HG02798 (cell line): ENCODE results near the gene CACNA1H.

Experiments
- ATAC-seq: cut with Tn5 transposase; IDR thresholded peaks from one replicate; pipeline ENCODE4 v1.9.1; 2021; ENCODE audit warnings: mild to moderate bottlenecking; ENCODE audit not compliant: unreplicated experiment, poor library complexity

The CACNA1H gene

DNA sequence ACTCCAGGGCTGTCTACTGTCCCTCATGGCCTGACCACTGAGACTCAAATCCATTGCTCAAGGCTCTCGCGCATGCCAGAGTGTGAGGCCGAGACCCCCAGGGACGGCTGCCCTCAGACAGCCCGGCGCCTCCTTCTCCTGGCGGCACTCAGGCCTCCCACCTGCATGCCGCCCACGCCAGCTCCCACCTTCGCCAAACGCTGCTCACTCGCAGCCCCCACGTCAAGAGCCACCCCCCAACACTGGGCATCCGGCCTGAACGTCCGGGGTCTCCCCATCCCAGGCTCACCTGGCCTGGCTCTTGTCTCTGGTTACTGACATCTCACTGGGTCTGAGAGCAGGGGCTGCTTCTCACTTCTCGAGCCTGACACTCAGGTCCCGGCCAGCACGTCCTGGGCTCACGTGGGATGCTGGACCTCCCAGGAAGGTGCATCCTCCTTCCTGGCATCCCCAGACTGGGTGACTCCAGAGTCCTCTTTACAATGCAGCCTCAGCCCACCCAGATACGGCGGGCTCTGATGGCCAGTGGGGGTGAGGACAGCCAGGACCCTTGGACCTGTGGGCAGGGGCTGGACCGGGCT lies 12.2 kb upstream of the CACNA1H start:
- ATAC-seq, result no peak

DNA sequence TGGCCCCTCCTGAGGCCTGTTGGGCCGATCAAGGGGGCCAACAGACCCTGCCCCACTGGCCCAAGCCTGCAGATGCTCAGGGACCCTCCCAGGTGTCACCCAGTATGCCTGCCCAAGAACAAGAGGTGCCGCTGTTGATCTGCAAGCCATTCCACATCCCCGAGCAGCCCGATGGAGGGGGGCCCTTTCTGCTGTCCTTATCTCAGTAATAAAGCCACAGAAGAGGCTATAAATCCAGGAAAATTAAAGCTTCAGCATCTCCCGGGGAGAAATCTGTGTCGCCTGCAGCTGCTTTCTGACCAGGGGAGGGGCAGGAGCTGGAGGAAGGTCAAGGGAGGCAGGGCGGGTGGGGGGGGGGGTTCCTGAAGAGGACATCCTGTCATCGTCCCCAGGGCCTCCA lies 11.7 kb upstream of the CACNA1H start:
- ATAC-seq, result no peak

DNA sequence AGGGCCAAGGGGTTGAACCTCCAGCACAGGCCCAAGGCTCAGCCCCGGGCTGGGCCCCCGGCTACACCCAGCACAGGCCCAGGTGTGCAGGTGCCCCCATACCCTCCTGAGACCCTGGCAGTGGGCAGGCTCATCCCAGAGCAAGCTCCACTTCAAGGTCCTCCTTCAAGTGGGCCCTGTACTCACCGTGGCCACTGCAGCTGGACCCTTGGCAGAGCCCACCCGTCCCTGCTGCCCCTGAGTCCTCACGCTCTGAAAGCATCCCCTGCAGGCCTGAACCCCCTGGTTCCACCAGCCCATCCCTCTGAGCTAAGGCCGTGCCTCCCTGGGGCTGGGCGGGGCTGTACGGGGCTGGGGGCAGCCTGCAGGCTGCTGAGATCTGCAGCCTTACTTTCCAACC lies 11.2 kb upstream of the CACNA1H start:
- no peak for ATAC-seq

DNA sequence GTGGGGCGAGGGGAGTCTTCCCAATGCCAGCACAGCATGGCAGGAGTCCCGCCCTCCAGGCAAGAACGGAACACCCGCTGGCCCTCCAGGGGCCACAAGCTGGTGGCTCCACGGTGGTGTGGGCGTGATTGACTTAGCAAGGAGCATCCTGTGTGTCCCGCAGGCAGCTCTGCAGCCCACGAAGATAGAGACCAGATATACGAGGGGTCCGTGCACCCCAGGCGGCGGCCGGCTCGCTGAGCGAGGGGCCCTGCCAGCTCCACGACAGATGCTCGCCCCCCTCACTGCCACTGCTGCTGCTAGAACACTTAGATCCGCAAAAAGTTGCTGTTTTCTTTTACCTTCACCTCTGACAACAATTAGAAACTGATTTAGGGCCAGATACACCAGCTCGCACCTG lies 10.0 kb upstream of the CACNA1H start:
- no peak for ATAC-seq

DNA sequence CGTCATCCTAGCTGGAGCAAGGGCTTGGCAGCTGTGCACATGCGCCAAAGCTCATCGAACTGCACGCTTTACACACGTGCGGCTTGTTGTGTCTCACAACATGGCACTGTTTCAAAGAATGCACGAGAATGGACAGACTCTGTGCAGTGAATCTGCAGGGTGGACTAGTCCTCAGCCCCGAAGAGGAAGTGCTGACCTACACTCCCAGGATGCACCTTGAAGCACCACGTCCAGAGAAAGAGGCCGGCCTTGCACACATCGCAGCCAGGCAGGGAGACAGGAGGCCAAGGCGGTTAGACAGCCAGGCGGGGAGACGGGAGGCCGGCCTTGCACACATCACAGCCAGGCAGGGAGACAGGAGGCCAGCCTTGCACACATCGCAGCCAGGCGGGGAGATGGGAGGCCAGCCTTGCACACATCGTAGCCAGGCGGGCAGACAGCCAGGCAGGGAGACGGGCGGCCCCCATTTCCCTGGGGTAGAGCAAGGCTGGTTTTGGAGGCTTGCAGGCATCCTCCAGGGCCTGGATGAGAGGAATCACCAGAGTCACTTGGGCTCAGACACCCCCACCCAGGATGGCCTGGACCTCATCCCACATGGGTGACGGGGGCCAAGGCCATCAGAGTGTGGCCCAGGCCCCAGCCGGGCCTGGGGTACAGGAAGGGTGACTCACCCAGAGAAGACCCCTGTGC lies 9.0 kb upstream of the CACNA1H start:
- no peak for ATAC-seq

DNA sequence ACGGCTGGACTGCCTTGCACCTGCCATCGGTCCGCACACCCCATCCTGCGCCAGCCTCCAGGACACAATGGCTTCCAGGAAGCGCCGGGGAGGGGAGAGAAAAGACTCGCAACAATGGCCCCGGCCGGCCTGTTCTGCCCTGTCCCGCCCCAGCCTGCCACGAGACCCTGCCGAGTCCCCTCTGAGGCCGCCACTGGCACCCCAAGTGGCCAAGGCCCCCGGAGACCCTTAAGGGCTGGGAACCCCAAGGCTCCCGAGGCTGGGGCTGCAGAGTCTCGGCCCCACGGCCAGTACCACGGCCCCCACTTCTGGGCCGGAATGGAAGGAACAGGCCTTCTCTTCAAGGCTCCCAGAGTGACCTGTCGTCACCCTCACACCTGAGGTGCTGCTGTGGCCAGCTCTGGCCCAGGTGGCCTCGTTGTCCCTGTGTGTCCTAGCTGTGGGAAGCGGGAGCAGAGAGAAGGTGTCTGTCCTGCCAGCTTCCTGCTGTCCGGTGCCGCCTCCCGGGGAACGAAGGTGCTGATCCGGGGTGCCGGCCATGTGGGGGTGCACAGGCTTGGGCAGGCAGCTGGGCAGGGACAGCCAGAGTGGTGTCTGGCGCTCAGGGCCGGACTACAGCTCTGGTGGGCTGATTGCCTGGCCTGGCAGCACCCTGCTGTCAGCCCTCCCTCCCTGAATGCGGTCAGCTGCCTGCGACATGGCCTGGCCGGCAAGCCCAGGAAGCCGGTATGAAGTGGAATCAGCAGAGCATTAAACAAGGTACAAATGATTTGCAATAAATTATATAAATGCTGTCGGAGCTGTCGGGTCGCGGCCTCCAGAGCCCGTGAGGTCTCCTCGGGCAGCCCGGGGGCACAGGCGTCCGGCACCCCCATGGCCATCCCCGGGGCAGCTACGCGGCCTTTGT lies 8.2 kb upstream of the CACNA1H start:
- no peak for ATAC-seq

DNA sequence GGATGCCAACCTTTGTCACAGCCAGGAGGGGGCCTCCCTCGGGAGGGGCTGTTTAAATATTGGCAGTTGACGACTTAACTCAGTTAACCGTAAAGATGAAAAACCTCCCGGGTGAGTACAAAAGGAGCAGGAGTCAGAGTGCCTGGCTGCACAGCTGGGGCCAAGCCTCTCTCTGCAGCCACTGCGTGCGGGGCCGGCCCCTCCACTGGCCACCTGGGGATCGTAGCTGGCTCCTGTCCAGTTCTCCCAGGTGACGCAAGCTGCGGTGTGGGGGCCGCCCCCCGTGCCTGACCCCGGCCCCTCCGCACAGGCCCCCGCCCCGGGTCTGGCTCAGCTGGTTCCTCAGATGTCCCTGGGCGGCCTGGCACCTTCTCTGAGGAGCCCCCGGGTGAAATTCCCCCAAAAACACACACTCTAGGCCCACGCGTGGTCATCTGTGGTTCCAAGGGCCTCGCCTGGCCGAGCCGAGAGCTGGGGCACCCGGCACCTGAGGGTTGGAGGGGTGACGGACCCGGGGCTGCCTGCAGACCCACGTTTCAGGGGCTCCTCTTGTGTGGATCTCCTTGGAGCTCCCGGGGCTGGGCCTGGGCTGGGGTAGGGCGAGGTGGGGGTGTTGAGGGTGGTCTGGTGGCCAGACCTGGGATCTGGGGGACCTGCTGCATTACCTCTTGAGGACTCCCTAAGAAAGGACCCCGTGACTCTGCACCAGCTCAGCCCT lies 7.4 kb upstream of the CACNA1H start:
- ATAC-seq, result no peak

DNA sequence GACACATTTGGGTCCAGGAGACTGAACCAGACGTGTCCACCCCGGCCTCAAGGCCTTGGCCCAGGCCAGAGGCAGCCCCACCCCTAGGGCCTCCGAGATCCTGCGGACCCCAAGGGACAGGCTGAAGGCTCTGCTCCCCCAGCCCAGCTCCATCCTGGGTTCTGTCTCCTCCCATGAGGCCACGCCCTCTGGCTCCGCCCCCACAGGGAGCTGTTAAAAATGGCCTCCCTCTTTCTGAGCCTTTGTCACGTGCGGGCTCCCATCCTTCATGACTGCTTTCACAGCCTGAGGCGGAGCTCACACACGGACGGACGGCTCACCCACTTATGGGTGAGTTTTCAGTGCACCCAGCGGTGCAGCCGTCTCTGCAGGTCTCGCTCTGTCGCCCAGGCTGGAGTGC lies 6.5 kb upstream of the CACNA1H start:
- ATAC-seq, result no peak

DNA sequence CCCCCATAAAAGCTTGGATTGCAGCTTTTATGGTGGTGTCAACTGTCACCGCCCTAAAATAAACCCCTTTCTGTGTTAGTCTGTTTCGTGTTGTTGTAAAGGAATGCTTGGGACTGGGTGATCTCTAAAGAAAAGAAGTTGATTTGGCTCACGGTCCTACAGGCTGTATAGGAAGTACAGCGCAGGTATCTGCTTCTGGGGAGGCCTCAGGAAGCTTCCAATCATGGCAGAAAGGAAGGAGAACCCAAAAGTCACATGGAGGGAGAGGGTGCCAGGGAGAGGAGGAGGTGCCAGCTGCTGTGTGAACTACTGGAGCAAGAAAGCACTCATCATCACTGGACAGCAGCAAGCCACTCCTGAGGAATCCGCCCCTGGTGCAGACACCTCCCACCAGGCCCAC lies 5.9 kb upstream of the CACNA1H start:
- no peak for ATAC-seq

DNA sequence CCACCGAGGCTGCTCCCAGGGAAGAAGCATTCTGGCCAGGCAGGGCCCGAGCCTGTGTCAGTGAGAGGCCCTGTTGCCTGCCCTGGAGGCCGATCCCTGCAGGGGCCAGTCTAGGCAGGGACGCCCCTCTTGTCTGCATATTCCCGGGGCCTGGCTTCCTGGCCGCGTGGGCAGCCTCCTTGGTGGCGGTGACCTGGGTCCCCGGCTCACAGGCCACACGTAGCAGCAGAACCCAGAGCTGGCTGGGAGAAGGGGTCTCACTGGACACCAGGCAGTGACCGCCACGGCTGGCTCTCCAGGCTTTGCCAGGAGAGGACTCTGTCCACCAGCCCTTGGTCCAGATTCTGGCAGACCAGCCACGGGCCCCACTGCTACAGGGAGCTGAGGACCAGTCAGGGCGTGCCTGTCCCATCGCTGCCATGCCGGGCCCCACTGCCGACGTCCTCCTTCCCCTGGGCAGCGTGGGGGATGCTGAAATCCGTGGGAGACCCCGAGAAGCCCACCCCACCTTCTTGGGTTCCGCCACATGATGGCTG lies 3.7 kb upstream of the CACNA1H start:
- no peak for ATAC-seq

DNA sequence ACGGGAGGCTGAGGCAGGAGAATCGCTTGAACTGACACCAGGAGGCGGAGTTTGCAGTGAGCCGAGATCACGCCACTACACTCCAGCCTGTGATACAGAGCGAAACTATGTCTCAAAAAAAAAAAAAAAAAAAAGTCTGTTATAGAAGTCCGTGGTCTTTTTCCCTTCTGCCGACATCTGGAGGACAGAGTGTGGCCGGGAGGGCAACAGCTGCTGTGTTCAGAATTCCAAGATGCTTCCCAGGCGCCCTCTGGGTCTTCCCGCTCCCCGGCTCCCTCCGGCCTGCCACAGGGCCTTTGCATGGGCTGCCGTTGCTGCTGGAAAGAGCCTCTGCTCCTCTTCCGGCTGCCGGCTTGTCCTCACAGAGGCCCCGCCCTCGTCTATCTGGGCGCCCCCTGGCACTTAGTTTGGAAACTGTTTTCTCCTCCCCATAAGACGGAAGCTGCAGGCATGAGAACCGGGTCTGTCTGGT lies 2.4 kb upstream of the CACNA1H start:
- ATAC-seq, result no peak

DNA sequence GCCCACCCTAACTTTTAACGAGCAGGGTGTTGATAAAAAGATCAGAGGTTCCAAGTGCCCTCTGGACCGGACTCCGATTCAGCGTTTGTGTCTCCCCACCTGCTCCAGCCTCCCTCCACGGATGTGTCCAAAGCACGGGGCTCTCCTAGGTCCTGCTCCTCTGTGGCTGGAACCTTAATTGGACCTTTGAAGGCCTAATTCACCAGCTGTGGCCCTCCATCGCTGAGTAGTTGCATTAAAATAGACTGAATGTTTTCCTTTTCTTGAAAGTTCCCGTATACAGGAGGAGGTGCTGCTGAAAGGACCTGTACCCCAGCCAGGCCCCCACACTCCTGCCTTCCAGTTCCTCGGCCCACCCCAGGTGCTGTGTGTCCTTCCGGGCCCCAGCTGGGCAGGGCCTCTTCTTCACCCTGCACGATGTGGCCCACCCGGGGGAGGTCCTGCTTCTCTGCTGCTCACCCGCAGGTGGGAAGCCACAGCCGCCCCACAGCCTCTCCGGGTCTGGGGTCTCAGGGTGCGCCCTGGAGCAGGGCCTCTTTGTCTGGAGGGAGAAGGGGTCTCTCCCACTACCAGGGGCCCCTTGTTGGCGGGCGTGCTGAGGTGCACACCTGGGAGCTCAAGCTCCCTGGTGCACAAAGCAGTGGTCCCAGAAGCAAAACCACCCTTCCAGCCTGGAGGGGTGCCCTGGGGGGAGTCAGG lies 1.3 kb upstream of the CACNA1H start:
- ATAC-seq, result no peak

DNA sequence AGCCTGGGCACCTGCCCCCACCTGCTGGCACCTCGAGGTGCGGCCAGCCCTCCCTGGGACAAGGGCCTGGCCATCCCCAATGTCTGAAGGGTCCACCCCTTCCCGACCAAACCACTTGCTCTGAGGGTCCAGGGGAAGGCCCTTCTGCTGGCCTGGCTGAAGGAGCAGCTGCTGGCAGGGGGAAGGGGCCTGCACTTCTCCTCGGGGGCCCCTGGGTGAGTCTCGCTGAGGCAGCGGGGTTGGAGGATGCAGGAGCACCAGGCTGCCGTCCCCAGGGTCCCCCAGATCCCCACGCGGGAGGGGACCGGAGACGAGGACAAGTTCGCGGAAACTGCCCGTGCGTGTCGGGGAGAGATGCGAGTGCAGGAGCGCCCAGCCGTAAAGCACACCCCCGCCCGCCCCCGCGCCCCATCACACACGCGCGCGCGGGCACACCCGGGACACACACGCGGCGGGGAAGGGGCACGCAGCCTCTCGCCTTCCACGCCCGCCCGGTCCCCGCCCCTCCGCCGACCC lies 725 bp upstream of the CACNA1H start:
- no peak for ATAC-seq

DNA sequence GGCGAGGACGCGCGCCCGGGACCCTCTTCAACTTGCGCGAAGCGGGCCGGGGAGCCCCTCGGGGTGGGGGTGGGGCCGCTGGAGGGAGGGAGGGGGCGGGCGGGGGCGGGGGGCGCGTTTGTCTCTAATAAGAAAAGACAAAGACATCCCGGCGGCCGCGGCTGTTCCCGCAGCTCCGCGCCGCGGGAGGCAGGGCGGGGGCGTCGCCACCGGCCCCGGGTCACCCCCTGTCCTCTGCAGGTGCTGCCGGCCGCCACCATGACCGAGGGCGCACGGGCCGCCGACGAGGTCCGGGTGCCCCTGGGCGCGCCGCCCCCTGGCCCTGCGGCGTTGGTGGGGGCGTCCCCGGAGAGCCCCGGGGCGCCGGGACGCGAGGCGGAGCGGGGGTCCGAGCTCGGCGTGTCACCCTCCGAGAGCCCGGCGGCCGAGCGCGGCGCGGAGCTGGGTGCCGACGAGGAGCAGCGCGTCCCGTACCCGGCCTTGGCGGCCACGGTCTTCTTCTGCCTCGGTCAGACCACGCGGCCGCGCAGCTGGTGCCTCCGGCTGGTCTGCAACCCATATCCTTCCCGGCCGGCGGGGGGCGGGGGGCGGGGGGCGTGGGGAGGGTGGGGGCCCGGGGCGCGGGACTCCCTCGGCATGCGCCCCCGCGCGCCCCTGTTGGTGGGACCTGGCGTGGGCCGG lies 714 bp downstream of the CACNA1H start:
- ATAC-seq, result no peak

DNA sequence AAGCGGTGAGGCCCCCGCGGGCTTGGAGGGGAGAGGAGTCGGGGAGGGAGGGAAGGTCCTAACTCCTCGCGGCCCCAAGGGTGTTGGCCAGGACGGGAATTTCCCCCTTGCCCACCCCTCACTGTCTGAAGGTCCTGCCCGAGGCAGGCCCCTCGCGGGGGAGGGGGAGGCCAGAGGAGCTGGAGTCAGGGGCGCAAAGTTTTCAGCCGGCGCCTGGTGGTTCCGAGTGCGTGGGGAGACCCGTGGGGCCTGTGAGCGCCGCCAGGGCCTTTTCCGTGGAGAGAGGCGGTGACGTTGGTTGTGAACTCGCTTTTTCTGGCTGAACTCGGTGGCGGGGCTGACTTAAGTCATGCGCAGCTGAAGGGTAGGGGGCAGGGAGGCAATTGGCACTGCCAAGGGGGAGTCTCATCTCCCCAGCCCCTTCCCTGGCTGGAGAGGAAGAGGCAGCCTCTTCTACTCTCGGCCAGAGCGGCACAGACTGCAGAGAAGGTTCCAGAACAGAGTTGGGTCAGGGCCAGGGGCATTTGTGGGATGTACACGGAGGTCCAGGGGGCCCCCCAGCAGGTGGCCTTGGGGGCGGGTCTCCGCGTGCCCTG lies 1.5 kb downstream of the CACNA1H start:
- ATAC-seq, result no peak

DNA sequence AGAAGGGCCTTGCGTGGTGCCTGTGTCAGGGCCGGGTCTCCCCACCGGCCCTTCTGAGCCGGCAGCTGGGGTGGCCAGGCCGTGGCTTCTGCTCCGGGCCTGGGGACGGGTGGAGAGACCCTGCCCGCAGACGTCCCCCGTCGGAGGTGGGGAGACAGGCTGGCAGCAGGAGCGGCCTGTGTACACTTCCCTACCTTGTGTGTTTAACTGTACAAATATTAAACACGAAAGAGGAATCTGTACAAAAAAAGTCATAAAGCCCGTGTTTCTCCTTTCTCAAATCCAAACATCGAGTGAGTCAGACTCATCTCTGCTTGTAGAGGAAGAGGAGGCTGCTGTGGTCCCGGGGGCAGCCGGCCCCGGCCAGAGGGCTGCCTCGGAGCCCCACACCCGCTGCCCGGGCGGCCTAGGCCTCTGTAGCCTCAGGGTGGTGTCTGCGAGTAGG lies 2.0 kb downstream of the CACNA1H start:
- ATAC-seq, result no peak

DNA sequence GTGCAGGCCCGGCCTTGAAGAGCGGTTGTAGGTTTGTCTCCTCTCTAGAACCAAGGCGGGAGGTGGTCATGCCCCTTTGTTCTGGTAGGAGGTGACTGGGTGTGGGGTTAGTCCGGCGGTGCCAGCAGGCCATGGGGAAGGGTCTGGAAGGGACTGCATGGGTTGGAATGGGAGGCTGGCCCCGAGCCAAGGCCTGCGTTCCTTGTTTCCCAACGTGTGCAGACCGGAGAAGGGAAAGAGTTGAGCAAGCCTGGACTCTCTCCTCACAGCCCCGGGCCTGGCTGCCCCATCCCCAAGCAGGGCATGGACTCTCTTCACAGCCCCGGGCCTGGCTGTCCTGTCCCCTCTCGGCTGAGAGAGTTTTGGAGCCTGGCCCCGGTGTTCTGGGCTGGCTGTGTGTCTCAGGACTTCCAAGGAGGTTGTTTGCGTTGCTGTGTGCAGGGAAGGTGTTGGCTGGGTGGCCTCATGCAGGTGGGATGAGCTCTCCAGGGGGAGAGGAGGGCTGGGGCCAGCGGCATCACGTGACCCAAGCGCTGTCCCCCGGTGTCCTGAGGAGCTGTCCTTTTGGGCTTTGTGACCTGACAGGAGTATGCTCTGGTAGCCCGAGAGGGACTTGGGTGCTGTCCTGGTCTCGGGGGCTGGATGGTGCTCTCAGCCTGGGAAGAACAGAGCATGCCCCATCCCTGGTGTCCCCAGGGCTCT lies 2.6 kb downstream of the CACNA1H start:
- no peak for ATAC-seq
